Activated CD4-positive, alpha-beta T cell treated with anti-CD3 and anti-CD28 coated beads for 48 hours (primary cell): ENCODE results near the gene GMEB2.
"Not testable (repeated sequence)": the region's sequence is repeated elsewhere in the genome, so short reads cannot be mapped to it uniquely, and the experiment has no call there.

Experiments used
- DNase-seq: peaks from one replicate; pipeline ENCODE4 v3.0.0-alpha.2; 2020

Gene GMEB2

DNA sequence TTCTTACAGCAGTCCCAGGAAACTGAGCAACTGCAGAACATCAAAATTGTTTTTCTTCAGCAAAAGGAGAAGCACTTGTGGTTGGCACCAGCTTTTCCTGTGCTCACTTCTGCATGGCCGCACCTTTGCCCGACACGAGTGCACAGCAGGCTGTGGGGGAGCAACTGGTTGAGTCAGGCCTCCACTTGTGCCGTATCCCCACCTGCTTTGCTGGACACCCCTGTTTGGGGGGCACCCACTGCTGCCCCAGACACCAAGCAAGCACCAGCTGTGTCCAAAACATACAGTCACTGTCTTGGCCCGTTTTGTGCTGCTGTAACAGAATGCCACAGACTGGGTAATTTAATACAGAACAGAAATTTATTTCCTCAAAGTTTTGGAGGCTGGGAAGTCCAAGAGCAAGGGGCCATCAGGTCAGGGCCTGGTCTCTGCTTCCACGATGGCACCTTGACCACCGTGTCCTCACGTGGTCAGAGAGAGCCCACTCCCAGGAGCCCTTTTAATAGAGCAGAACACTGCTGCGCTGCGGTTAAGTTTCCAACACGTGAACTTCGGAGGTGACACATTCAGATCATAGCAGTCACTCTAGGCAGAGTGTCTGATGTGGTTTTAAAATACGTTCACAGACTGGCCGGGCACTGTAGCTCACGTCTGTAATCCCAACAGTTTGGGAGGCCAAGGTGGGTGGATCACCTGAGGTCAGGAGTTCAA is 8.7 kb upstream of the GMEB2 start:
- peak; percentile 81 for DNase-seq

DNA sequence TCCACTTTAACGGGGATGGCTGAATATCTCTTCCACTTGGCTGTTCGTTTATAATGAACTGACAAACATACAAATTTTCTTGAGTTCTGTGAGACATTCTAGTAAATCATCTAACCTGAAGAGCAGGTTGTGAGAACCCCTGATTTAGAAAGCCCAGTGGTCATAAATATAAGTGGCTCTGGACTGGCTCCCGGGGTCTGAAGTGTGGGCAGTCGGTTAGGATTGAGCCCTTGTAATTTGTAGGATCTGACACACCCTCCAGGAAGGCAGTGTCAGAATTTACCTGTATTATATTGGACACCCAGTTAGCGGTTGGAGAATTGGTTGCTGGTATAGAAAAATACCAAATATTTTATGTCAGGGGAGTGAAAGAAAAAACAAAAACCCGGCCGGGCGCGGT is 6.8 kb upstream of the GMEB2 start:
- no peak for DNase-seq

DNA sequence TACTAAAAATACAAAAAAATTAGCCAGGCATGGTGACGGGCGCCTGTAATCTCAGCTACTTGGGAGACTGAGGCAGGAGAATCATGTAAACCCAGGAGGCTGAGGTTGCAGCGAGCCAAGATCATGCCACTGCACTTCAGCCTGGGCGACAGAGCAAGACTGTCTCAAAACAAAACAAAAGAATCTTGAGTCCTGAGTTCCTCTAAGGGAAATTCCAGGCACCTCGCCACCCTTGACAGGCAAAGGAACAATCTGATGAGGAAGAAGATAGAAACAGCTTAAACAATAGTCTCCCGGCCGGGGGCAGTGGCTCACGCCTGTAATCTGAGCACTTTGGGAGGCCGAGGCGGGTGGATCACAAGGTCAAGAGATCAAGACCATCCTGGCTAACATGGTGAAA is 4.5 kb upstream of the GMEB2 start:
- not testable (repeated sequence) for DNase-seq

DNA sequence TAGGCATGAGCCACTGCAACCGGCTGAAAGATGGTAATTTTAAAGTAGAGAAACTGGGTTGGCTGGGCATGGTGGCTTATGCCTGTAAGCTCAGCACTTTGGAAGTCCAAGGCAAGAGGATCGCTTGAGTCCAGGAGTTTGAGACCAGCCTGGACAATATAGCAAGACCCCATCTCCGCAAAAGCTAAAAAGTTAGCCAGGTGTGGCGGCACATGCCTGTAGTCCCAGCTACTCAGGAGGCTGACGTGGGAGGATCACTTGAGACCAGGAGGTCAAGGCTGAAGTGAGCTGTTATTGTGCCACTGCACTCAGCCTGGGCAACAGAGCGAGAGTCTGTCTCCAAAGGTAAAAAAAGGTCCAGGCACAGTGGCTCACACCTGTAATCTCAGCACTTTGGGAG is 4.1 kb upstream of the GMEB2 start:
- not testable (repeated sequence) for DNase-seq

DNA sequence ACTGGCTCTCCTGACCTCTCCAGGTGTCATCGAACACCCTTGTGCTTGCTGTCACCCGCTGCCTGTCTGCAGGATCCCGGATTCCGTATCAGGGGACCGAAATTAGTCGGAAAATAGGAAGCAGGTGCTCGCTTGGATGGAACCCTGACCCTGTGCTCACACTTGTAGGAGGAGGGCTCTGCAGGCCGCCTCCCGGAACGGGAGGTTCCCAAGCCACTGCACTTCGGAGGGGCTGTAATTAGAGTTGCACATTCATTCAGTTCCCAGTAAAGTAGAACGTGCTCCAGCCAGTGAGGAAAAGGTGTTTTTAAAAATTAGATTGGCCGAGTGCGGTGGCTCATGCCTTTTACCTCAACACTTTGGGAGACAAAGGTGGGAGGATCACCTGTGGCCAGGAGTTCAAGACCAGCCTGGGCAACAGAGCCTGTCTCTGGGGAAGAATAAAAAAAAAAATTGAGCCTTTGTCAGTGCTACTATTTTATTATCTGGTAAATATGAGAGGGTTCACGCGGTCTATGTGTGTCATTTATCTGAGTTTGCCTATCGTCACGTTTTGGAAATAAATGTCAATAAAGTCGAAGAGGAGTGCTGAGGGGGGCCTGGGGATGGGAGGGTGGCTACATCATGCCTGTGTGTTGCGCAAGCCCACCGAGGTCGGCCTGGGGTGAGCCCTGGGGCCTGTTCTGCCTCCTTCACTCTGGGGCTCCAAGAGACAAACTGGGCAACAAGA is 1.5 kb upstream of the GMEB2 start:
- peak; percentile 85 for DNase-seq

DNA sequence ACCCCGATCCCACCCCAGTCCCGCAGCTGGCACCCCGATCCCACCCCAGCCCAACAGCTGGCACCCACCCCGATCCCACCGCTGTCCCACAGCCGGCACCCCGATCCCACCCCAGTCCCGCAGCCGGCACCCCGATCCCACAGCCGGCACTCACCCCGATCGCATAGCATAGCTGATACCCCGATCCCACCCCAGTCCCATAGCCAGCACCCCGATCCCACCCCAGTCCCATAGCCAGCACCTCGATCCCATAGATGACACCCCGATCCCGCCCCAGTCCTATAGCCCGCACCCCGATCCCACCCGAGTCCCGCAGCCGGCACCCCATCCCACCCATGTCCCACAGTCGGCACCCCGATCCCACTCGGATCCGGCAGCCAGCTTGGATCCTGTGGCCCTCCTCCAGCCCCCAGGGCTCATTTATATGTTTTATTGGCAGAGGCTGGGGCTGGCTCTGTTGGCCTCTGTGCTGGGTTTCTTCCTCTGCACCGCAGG is 897 bp upstream of the GMEB2 start:
- DNase-seq, result no peak

DNA sequence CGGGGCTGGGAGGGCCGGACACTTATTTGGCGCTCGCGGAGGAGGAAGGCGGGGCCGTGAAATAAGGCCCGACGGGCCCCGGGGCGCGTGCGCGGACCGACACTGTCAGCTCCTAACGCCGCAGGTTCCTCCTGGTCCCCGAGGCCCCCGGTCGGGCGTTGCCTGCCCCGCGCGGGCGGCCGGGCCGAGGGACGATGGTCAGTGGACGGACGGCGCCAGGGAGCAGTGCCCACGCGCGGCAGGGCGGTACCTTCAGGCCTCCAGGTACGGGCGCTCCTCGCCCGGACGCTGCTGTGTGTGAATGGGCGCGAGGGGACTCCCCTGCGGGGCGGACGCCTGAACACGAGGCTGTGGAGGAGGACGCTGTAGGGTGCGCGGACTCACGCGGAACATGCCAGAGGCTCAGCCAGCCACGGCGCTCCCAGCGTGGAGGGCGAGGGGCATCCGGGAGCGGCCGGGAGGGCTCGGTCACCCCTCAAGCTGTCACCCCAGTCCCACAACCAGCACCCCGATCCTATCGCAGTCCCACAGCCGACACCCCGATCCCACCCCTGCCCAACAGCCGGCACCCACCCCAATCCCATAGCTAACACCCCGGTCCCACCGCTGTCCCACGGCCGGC is 339 bp upstream of the GMEB2 start:
- peak; percentile 96 for DNase-seq

DNA sequence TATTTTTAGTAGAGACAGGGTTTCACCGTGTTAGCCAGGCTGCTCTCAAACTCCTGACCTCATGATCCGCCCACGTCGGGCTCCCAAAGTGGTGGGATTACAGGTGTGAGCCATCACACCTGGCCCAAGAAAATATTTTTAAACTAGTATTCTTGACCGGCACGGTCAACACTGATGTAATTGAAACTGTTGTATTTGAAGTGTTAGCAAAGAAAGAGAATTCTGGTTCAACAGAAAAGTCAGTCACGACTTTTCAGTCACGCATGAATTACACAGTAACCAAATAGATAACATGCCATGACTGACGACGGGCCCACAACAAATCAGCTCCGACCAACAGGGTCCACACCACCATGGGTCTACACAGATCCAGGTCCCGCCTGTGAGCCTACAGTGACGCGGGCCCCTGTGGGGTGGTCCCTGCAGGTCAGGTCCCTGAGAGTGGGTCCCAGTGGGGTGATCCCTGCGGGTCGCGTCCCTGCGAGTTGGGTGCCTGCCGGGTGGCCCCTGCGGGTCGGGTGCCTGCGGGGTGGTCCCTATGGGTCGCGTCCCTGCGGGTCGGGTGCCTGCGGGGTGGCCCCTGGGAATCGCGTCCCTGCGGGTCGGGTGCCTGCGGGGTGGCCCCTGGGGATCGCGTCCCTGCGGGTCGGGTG is 1.0 kb downstream of the GMEB2 start:
- peak; percentile 48 for DNase-seq

DNA sequence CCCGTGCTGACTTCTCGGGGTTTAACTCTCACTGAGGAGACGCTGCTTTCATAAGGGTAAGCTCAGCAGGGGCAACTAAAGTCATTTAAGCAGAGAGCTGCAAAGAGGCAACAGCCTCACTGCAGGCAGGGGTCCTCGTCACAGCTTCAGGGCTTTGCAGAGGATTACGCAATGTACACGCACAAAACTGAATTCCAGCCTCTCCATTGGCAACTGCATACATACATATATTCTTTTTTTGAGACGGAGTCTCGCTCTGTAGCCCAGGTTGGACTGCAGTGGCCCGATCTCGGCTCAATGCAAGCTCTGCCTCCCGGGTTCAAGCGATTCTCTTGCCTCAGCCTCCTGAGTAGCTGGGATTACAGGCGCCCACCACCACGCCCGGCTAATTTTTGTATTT is 2.4 kb downstream of the GMEB2 start:
- no peak for DNase-seq

DNA sequence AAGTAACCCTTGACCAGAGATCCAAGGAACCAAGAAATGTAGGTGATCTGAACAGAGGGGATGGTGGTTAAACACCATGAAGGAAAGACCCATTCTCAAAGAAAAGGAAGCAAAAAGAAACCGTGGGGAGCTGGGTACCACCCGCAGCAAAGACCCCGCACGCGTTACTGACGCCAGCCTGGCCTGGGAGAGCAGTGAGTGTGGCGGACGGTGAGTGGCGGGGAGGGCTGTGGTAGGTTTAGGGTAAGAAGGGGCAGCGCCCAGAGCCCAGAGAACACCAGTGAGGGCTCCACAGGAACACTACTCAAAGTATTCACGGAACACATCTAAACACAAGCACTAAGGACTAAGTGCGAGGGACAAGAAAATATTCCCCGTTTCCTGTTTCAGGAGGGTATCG is 4.2 kb downstream of the GMEB2 start:
- no peak for DNase-seq

DNA sequence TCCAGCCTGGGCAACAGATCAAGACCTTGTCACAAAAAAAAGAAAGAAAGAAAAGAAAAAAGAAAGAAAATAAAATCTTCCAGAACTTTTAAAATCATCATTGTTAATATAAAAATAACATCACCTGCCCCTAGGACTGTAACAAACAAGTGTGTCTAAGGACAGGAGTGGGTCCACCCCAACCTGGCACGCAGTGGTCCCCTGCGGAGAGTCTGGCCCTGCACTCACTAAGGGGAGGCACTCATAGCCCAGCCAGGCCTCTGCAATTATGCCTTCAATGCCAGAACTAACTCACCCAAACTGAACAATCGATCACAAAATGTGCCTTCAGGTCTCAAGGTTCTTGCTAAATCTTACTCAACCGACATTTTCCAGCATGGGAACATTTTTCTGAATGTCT is 4.8 kb downstream of the GMEB2 start:
- DNase-seq, result no peak

DNA sequence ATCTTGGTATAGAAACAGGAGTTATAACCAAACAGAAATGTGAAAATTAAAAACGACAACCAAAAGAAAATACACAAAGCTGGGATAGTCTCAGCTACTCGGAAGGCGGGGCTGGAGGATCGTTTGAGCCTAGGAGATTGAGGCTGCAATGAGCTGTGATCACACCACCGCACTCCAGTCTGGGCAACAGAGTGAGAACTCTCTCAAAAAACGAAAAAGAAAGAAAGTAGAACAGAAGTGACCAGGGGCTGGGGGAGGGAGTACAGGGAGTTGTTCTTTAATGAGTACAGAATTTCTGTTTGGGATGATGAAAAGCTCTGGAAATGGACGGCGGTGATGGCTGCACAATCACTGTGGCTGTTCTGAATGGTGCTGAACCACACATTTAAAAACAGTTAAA is 5.9 kb downstream of the GMEB2 start:
- no peak for DNase-seq

DNA sequence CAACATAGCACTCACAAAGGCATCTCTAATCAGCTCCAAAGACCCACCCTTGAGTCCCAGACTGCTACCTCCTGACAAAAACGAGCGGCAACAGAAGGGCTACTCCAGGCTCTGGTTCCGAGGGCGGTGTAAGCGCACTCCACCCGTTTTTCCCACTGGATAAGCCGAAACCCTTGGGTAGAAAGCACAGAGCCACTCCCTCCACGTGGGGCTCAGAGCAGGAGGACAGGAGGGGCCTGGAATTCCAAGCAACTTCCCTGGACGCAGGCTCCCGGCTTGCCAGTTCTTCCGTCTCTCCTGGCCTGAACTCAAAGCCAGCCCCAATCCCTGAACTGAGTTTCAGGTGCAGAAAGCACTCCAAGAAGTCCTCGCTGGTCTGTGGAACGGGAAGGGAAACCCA is 7.4 kb downstream of the GMEB2 start:
- no peak for DNase-seq

DNA sequence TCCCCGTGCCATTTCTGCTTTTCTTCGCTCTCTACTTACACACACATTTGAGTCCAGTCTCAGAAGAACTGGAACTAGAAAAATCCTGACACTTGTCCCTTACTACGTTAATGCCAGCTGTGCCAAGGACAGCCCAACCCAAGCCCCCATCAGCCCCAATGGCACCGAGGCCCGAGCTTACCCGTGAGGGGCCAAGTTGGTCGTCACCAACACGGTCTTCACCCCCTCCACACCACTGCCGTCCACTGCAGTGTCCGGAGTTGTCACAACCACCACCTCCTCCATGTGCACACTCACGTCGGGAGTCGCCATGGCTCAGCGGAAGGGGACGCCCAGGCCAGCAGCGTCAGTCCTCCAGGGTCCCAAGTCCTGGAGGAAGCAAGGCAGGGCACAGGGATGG is 7.8 kb downstream of the GMEB2 start:
- DNase-seq, result no peak

DNA sequence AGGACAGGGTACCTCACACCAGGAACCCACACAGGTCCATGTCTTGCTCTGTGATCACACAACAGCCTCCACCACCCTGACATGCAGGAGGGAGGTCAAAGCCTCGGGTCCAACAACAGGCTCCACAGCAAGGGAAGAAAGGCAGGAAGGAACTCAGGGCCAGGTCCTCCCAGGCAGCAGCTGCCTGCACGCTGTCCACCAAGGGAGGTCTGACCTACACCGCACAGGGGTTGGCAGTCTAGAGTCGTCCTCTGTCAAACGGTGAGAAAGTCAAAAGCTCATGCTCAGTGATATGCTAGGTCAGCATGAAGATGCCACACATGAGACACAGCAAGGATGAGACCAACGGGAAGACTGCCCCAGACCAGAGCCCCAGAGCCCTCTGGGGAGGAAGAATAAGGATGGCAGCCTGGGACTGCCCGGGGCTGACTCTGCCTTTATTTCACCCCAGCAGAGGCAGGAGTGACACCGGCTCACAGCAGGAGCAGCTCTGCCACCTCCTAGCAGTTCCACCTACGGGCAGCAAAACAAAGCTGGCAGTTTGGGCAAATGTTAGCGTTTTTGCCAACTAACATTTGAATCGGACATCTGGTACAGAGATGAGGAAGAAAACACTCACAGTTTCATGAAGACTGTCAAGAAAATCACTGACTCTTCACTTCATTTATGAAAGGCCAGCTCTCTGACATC is 8.5 kb downstream of the GMEB2 start:
- DNase-seq, result no peak

DNA sequence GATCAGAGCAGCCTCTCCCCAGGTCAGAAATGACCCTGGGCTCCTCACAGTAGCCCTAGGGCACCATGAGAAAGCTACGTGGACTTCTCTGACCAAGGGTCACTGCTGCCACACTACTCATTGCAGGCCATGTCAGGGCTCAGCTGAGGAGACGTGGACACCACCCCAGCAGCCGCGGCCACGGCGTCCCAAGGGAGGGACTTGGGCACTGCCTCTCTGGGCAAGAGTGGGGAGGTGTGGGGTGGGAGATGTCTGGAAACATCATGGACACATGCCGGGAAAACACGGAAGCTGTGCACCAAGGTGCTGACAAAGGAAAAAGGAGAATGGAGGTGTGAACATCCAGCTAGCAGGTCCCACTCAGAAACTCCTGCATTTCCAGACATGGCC is 9.0 kb downstream of the GMEB2 start:
- DNase-seq, result no peak

DNA sequence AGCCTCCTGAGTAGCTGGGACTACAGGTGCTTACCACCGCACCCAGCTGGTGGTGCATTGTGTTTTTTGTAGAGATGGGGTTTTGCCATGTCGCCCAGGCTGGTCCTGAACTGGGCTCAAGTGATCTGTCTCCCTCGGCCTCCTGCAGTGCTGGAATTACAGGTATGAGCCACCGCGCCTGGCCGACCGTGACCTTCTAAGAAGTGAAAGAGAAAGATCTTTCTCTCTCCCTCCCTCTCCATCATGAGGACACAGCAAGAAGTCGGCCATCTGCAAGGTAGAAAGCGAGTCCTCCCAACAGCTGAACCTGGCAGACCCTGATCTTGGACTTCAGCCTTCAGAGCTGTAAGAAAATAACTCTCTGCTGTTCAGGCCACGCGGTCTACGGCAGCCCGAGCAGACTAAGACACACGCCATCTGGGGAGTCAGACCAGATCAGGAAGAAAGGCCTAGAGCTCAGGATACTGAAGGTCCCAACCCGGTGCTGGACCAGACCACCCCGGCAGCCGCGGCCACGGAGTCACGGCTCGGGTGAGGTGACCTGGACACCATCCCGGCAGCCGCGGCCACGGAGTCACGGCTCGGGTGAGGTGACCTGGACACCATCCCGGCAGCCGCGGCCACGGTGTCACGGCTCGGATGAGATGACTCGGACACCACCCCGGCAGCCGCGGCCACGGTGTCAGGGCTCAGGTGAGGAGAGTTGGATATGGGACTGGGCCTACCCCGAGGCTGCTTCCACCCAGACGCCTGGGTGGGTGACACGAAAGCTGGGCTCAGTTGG is 9.6 kb downstream of the GMEB2 start:
- DNase-seq, result no peak

DNA sequence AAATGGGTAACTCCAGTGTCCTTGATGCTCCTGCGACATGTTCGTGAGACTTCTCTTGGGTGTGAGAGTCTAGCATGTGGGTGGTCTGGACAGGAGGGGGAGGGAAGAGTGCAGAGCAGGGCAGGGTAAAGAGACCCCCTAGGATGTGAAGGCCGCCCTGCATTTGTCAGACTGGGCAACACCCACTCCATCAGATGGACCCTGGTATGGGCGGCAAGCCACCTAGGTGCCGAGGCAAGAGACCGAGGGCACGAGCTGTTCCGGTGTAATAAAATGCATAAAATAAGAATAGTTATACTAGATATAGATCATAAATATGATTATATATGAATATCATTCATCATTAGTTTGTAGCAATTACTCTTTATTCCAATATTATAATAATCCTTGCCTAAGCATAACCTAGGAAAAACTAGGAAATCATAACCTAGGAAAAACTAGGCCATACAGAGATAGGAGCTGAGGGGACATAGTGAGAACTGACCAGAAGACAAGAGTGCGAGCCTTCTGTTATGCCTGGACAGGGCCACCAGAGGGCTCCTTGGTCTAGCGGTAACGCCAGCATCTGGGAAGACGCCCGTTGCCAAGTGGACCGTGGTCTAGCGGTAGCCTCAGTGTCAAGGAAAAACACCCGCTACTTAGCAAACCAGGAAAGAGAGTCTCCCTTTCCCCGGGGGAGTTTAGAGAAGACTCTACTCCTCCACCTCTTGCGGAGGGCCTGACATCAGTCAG is 12.9 kb downstream of the GMEB2 start:
- not testable (repeated sequence) for DNase-seq

DNA sequence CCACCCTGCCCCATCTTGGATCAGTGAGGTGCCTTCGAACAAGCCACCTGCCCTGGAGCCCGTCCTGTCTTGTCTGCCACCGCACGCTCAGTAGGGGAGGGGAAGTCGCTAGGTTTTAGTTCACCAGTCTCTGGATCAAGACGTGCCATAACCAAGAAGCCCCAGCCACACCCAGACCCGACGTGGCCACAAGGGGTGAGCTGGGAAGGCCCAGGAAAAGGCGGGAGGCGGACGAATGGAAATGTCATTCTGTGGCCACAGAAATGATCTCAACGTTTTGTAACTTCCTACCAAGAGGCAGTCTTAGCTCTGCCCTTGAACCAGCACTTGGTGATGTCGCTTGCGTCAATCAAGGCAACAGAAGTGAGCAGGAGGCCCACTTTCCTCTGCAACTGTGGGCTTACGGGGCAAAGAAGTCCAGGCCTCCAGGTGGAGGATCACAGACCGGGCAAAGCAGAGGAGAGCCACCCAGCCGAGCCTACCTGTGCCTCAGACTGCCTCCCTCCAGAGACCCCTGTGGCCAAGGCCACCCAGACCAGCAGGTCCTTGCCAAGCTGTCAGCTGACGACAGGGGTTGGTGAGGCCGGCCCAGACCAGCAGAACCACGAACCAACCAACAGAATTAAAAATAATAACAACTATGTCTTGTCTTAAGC is 14.5 kb downstream of the GMEB2 start:
- DNase-seq, result no peak

DNA sequence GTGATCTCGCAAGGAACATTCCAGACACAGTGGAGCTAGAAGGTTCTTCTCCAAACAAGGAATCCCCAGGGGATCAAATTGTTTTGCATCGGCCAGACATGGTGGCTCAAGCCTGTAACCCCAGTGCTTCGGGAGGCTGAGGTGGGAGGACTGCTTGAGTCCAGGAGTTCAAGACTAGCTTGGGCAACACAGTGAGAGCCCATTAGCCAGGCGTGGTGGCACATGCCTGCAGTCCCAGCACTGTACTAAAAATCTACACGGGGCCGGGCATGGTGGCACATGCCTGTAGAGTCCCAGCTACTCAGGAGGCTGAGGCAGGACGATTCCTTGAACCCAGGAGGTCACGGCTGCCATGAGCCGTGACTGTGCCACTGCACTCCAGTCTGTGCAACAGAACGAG is 15.3 kb downstream of the GMEB2 start:
- no peak for DNase-seq
